Endothelial cell of umbilical vein (primary cell): ENCODE data around the gene BTNL9. TPM values are rescaled to one million over a fixed set of nuclear protein-coding genes. Genes with fewer than 3 reads are reported as not detected.

Source experiments
- BruUV-seq: library from RNA; stranded (reverse); fragments of 400-500 nt; replicated peaks from 2 replicates; lab custom pipeline; 2021; lab: Mats Ljungman, UMichigan
- CTCF ChIA-PET: fragments of 300-600, 350-600 bp; sonication (Branson Sonifier 250); formaldehyde crosslinking; loops from one replicate; lab custom pipeline; 2021; ENCODE audit warnings: antibody characterized with exemption, inconsistent platforms; lab: Charles Lee
- POLR2A ChIA-PET: fragments of 300-600, 350-600 bp; sonication (Branson Sonifier 250); formaldehyde crosslinking; loops from one replicate; lab custom pipeline; 2021; ENCODE audit warnings: antibody characterized with exemption, inconsistent platforms; lab: Charles Lee
- DNase-seq: peaks from one replicate; pipeline ENCODE4 v3.0.0-alpha.2; 2011; ENCODE audit warnings: low read depth, low spot score
- FAIRE-seq: peaks from 2 replicates; lab custom pipeline; 2011; peaks lifted over from hg19 to GRCh38; lab: Jason Lieb, UNC
- H2AFZ ChIP-seq: 2 replicates; pipeline ENCODE4 v1.6.0; 2012; ENCODE audit warnings: low read depth, low read length, control low read depth, inconsistent platforms
- H3K27ac ChIP-seq: 2 replicates; pipeline ENCODE4 v1.5.1; 2011; ENCODE audit warnings: low read depth, mild to moderate bottlenecking, control low read depth, low read length, moderate library complexity; ENCODE audit not compliant: insufficient read depth
- H3K27me3 ChIP-seq, 2 experiments: 2 replicates each; pipeline versions ENCODE4 v1.6.0 to v1.6.1; 2011; ENCODE audit warnings: low read length in 2 of 2, mixed read lengths in 1 of 2; ENCODE audit not compliant: control insufficient read depth in 2 of 2, insufficient read depth in 2 of 2
- H3K36me3 ChIP-seq, 2 experiments: 2 replicates in 1 of 2; 3 replicates in 1 of 2; pipeline ENCODE4 v1.5.1; 2011; ENCODE audit warnings: low read length in 2 of 2, mild to moderate bottlenecking in 1 of 2, moderate library complexity in 1 of 2; ENCODE audit not compliant: control insufficient read depth in 2 of 2, insufficient read depth in 2 of 2; ENCODE audit errors: extremely low read depth in 1 of 2
- H3K4me1 ChIP-seq: 3 replicates; pipeline ENCODE4 v1.5.1; 2011; ENCODE audit warnings: mild to moderate bottlenecking, low read length; ENCODE audit not compliant: control insufficient read depth, insufficient read depth; ENCODE audit errors: extremely low read depth
- H3K4me2 ChIP-seq: 2 replicates; pipeline ENCODE4 v1.6.1; 2011; ENCODE audit warnings: low read length, control low read depth, mixed read lengths; ENCODE audit not compliant: insufficient read depth
- H3K4me3 ChIP-seq, 3 experiments: fragments of 200-600 bp in 1 of 3; sonication (generic), shearing (Covaris generic) in 1 of 3; replicated peaks in 1 of 3; 2 replicates each; pipeline ENCODE4 v1.5.1; 2011 to 2016; ENCODE audit warnings: control low read depth in 3 of 3, low read length in 3 of 3, mild to moderate bottlenecking in 2 of 3, inconsistent platforms in 1 of 3, low read depth in 1 of 3, moderate library complexity in 1 of 3; ENCODE audit not compliant: insufficient read depth in 1 of 3
- H3K79me2 ChIP-seq: 2 replicates; pipeline ENCODE4 v1.6.0; 2012; ENCODE audit warnings: low read length, inconsistent platforms; ENCODE audit not compliant: control insufficient read depth, insufficient read depth
- H3K9ac ChIP-seq: replicated peaks from 2 replicates; pipeline ENCODE3; 2011; ENCODE audit warnings: low read length, control low read depth; ENCODE audit not compliant: insufficient read depth; ENCODE audit errors: extremely low read depth
- H3K9me1 ChIP-seq: replicated peaks from 3 replicates; pipeline ENCODE4 v1.6.0; 2011; ENCODE audit warnings: mild to moderate bottlenecking, low read length; ENCODE audit not compliant: control insufficient read depth, insufficient read depth; ENCODE audit errors: extremely low read depth
- H3K9me3 ChIP-seq: replicated peaks from 2 replicates; pipeline ENCODE4 v1.5.1; 2012; ENCODE audit warnings: low read length, inconsistent platforms; ENCODE audit not compliant: control insufficient read depth, insufficient read depth
- H4K20me1 ChIP-seq: replicated peaks from 2 replicates; pipeline ENCODE3; 2011; ENCODE audit warnings: mild to moderate bottlenecking, low read length; ENCODE audit not compliant: control insufficient read depth, insufficient read depth; ENCODE audit errors: extremely low read depth
- EZH2 ChIP-seq: IDR thresholded peaks from 2 replicates; pipeline ENCODE4 v1.6.1; 2012; ENCODE audit warnings: borderline replicate concordance, low read depth, mild to moderate bottlenecking, moderate library complexity, low read length, inconsistent platforms; ENCODE audit not compliant: severe bottlenecking
- FOS ChIP-seq: IDR thresholded peaks from 2 replicates; pipeline ENCODE4 v1.6.1; 2011; ENCODE audit warnings: mild to moderate bottlenecking, low read length, moderate library complexity, borderline replicate concordance; ENCODE audit not compliant: insufficient read depth
- GATA2 ChIP-seq: IDR thresholded peaks from 2 replicates; pipeline ENCODE4 v1.7.0; 2011; ENCODE audit warnings: low read depth, mild to moderate bottlenecking, moderate library complexity, mixed read lengths, low read length; ENCODE audit not compliant: insufficient read length, insufficient read depth
- JUN ChIP-seq: IDR thresholded peaks from 2 replicates; pipeline ENCODE4 v1.6.1; 2011; ENCODE audit warnings: borderline replicate concordance, low read depth; ENCODE audit not compliant: insufficient read length, insufficient read depth
- MAX ChIP-seq: IDR thresholded peaks from 2 replicates; pipeline ENCODE4 v1.6.1; 2011; ENCODE audit not compliant: insufficient read depth, insufficient read length
- MYC ChIP-seq: IDR thresholded peaks from one replicate; pipeline ENCODE4 v1.6.1; 2011; ENCODE audit warnings: mild to moderate bottlenecking, low read depth, low read length
- POLR2A ChIP-seq: IDR thresholded peaks from 2 replicates; pipeline ENCODE4 v1.6.1; 2012; ENCODE audit warnings: low read depth, mild to moderate bottlenecking, control low read depth, low read length
- POLR2AphosphoS5 ChIP-seq: IDR thresholded peaks from 2 replicates; pipeline ENCODE4 v1.6.1; 2012; ENCODE audit warnings: low read depth, mild to moderate bottlenecking, control low read depth, low read length, moderate library complexity; ENCODE audit not compliant: insufficient read depth
- dilution Hi-C: fragments of 300-500 bp; cut with MboI; formaldehyde crosslinking; loops from one replicate; pipeline ENCODE4 v1.15.0; 2019; ENCODE audit warnings: low sequenced_read_pairs; ENCODE audit not compliant: extremely low pct_ligation_motif_present
- intact Hi-C: fragments of 100-400 bp; cut with micrococcal nuclease; formaldehyde crosslinking; loops from one replicate; pipeline ENCODE4 v1.10.0; 2022
- polyA plus RNA-seq, 4 experiments: library from polyadenylated mRNA; depleted of rRNA in 3 of 4; stranded (reverse) in 3 of 4; unstranded in 1 of 4; fragments of >200 nt; gene quantifications; 2 replicates each; pipeline versions ENCODE4 v1.2.1 to v1.2.3, GENCODE V29; 2011 to 2012; ENCODE audit warnings: missing spikeins in 1 of 4
- total RNA-seq: library from RNA; stranded (reverse); gene quantifications from 2 replicates; pipeline ENCODE4 v1.2.3, GENCODE V29; 2021
- TF ChIP-seq, protein P1 (sequence below), 2 donors: IDR thresholded peaks; 1 replicate in 1 of 2; 2 replicates in 1 of 2; pipeline ENCODE4 v1.5.1; 2011; ENCODE audit warnings: low read length in 2 of 2, mild to moderate bottlenecking in 2 of 2, moderate library complexity in 2 of 2, control low read depth in 1 of 2, inconsistent platforms in 1 of 2, low read depth in 1 of 2; ENCODE audit not compliant: insufficient read depth in 1 of 2; ENCODE audit errors: extremely low read depth in 1 of 2

BTNL9 gene
- total and polyA plus RNA-seq, 2 donors (not counting 3 experiments of a cell fraction or from before 2014, with no cell fraction given) = 0.13 to 0.33 TPM

GRCh38 chr5:181052672-181053487 lies 12.8 kb downstream of the BTNL9 start:
- Histone ChIP-seq H3K4me2 (peak overlapping the region; percentile 55), H3K9me1 (no peaks in the 10 kb centered on the region), H2AFZ (peak overlapping the region; percentile 86), H3K27ac (no peak overlapping the region), H3K9ac (no peak overlapping the region), H4K20me1 (no peaks in the 10 kb centered on the region), H3K79me2 (no peaks in the 10 kb centered on the region), H3K27me3 (peaks cover 22 to 35% of the 10 kb centered on the region in 2 experiments), H3K9me3 (no peaks in the 10 kb centered on the region), H3K36me3 (no peaks in the 10 kb centered on the region), H3K4me1 (peaks cover 3% of the 10 kb centered on the region), H3K4me3 (peak overlapping the region; percentile 23 to 35 (median 35))
- CTCF ChIA-PET = interaction anchor here (1.5 kb wide), 1 partner anchor 13 kb away, joined by 4 read pairs; no protein-coding TSS in a partner anchor
- POLR2A ChIA-PET = interaction anchor here (0.6 kb wide), 1 partner anchor 216 kb away, joined by 3 read pairs; no protein-coding TSS in a partner anchor
- dilution Hi-C loops (no loop called here), intact Hi-C loops (loop anchor here (5.0 kb wide), 1 partner anchor 266 kb away; no protein-coding TSS in a partner anchor)
- TF ChIP-seq MYC = no peak
- no peak for TF ChIP-seq POLR2A
- TF ChIP-seq FOS = no peak
- TF ChIP-seq GATA2 = no peak
- TF ChIP-seq, protein P1, sequence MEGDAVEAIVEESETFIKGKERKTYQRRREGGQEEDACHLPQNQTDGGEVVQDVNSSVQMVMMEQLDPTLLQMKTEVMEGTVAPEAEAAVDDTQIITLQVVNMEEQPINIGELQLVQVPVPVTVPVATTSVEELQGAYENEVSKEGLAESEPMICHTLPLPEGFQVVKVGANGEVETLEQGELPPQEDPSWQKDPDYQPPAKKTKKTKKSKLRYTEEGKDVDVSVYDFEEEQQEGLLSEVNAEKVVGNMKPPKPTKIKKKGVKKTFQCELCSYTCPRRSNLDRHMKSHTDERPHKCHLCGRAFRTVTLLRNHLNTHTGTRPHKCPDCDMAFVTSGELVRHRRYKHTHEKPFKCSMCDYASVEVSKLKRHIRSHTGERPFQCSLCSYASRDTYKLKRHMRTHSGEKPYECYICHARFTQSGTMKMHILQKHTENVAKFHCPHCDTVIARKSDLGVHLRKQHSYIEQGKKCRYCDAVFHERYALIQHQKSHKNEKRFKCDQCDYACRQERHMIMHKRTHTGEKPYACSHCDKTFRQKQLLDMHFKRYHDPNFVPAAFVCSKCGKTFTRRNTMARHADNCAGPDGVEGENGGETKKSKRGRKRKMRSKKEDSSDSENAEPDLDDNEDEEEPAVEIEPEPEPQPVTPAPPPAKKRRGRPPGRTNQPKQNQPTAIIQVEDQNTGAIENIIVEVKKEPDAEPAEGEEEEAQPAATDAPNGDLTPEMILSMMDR (IDR thresholded peaks at IDR 0.05; ENCODE audit: extremely low read depth in 1 of 2, insufficient read depth in 1 of 2, low read depth in 1 of 2, low read length in 2 of 2) = no peak
- no peak for TF ChIP-seq EZH2
- TF ChIP-seq MAX = no peak
- no peak for TF ChIP-seq POLR2AphosphoS5
- TF ChIP-seq JUN = no peak
- DNase-seq (no peak), FAIRE-seq (no peak)
- no TSS peak for BruUV-seq
